HepG2 (cell line): ENCODE results near the gene FUT8. TPM values are rescaled to one million over a fixed set of nuclear protein-coding genes. Genes with fewer than 3 reads are reported as not detected.
A peak's percentile ranks its signal among the peaks of the same experiment; 100 is the strongest.

Experiments
- ATAC-seq: fragments of 200-7000 bp; cut with Tn5 transposase; 3 replicates; pipeline ENCODE4 v1.9.1; 2020; ENCODE audit warnings: mild to moderate bottlenecking, moderate library complexity
- BruUV-seq: library from RNA; stranded (reverse); fragments of 400-500 nt; replicated peaks from 2 replicates; lab custom pipeline; 2021; lab: Mats Ljungman, UMichigan
- CTCF ChIA-PET: fragments of 300-600 bp; formaldehyde crosslinking; extraction: SDS; loops from one replicate; lab custom pipeline; 2021; ENCODE audit warnings: low total read pairs, inconsistent platforms, low intra/inter-chr PET ratio; lab: Yijun Ruan, JAX
- POLR2A ChIA-PET: fragments of 350-600 bp; sonication (Branson Sonifier 250); formaldehyde crosslinking; loops from one replicate; lab custom pipeline; 2020; ENCODE audit warnings: antibody characterized with exemption, inconsistent platforms; lab: Yijun Ruan, JAX
- DNase-seq: peaks from one replicate; pipeline ENCODE4 v3.0.0-alpha.2; 2015; ENCODE audit warnings: low spot score
- FAIRE-seq: peaks from 3 replicates; lab custom pipeline; 2011; peaks lifted over from hg19 to GRCh38; lab: Jason Lieb, UNC
- H2AFZ ChIP-seq: one replicate; pipeline ENCODE4 v1.6.1; 2011; ENCODE audit warnings: low read length, inconsistent platforms
- H3K27ac ChIP-seq: fragments of 300-600 bp; 3 replicates; pipeline ENCODE4 v1.8.0; 2011; ENCODE audit warnings: mixed run types, mild to moderate bottlenecking, mixed read lengths, low read length, inconsistent platforms; ENCODE audit not compliant: insufficient read depth; ENCODE audit errors: extremely low read length
- H3K27me3 ChIP-seq, 2 experiments: fragments of 200-600 bp in 1 of 2; 2 replicates in 1 of 2; 3 replicates in 1 of 2; pipeline versions ENCODE4 v1.6.0 to v1.8.0; 2011; ENCODE audit warnings: low read length in 2 of 2, mild to moderate bottlenecking in 2 of 2, moderate library complexity in 2 of 2, inconsistent platforms in 1 of 2; ENCODE audit not compliant: insufficient read depth in 2 of 2, control insufficient read depth in 1 of 2
- H3K36me3 ChIP-seq, 2 experiments: fragments of 200-600 bp in 1 of 2; replicated peaks in 1 of 2; 2 replicates in 1 of 2; 3 replicates in 1 of 2; pipeline versions ENCODE4 v1.5.1 to v1.8.0; 2011; ENCODE audit warnings: low read length in 2 of 2, inconsistent platforms in 1 of 2; ENCODE audit not compliant: insufficient read depth in 2 of 2, control insufficient read depth in 1 of 2
- H3K4me1 ChIP-seq: 2 replicates; pipeline ENCODE4 v1.5.1; 2012; ENCODE audit warnings: low read length, inconsistent platforms; ENCODE audit not compliant: insufficient read depth
- H3K4me2 ChIP-seq: 2 replicates; pipeline ENCODE4 v1.6.0; 2011; ENCODE audit warnings: low read depth, low read length, inconsistent platforms
- H3K4me3 ChIP-seq, 3 experiments: fragments of 200-600 bp in 1 of 3; sonication (generic), shearing (Covaris generic) in 1 of 3; replicated peaks in 1 of 3; 2 replicates each; pipeline ENCODE4 v1.5.1; 2011 to 2016; ENCODE audit warnings: low read length in 3 of 3, inconsistent platforms in 2 of 3, low read depth in 2 of 3, mild to moderate bottlenecking in 2 of 3, control low read depth in 1 of 3, mixed read lengths in 1 of 3; ENCODE audit not compliant: insufficient read depth in 1 of 3
- H3K79me2 ChIP-seq: one replicate; pipeline ENCODE4 v1.6.1; 2011; ENCODE audit warnings: low read length, inconsistent platforms; ENCODE audit not compliant: insufficient read depth
- H3K9ac ChIP-seq: 2 replicates; pipeline ENCODE4 v1.6.0; 2011; ENCODE audit warnings: mild to moderate bottlenecking, low read depth, low read length, inconsistent platforms; ENCODE audit not compliant: insufficient read depth
- H3K9me3 ChIP-seq: 2 replicates; pipeline ENCODE4 v1.5.1; 2012; ENCODE audit warnings: mild to moderate bottlenecking, low read length
- H4K20me1 ChIP-seq: 2 replicates; pipeline ENCODE4 v1.6.0; 2011; ENCODE audit warnings: inconsistent platforms, mild to moderate bottlenecking, low read length, moderate library complexity; ENCODE audit not compliant: insufficient read depth
- CCAR2 ChIP-seq: fragments of 200-400 bp; formaldehyde crosslinking; optimal IDR thresholded peaks from 2 replicates; pipeline ENCODE3; 2018; ENCODE audit warnings: low read depth, mild to moderate bottlenecking, low read length, moderate library complexity
- DNMT3B ChIP-seq: conservative IDR thresholded peaks from 2 replicates; pipeline ENCODE4 v1.6.1; 2016; ENCODE audit warnings: missing biosample characterization, control low read depth
- DPF2 ChIP-seq: sonication (generic); formaldehyde crosslinking; IDR thresholded peaks from 2 replicates; pipeline ENCODE4 v1.4.0; 2020; ENCODE audit warnings: mild to moderate bottlenecking, low read depth, missing genetic modification reagents, borderline replicate concordance
- MAFF ChIP-seq: IDR thresholded peaks from 2 replicates; pipeline ENCODE4 v1.6.1; 2011; ENCODE audit warnings: low read depth, low read length, improper control_type of control experiment
- MAFK ChIP-seq, 2 experiments: IDR thresholded peaks in 1 of 2; conservative IDR thresholded peaks in 1 of 2; 2 replicates each; pipeline ENCODE4 v1.6.1; 2011; ENCODE audit warnings: improper control_type of control experiment in 2 of 2, low read length in 2 of 2
- TCF7 ChIP-seq: sonication (generic); IDR thresholded peaks from 2 replicates; pipeline ENCODE4 v1.6.1; 2016; ENCODE audit warnings: antibody characterized with exemption, low read depth
- ZNF253 ChIP-seq: sonication (generic); formaldehyde crosslinking; IDR thresholded peaks from 2 replicates; pipeline ENCODE4 v1.8.0; 2022; ENCODE audit warnings: mild to moderate bottlenecking, missing genetic modification reagents, borderline replicate concordance
- WGBS: methylation state at CpG from one replicate; pipeline ENCODE4 v1.1.6; 2017; ENCODE audit warnings: low lambda C conversion rate; 5-methylcytosine and 5-hydroxymethylcytosine counted together
- in situ Hi-C: cut with HindIII; loops from 2 replicates; pipeline ENCODE4 v1.10.0; 2017; ENCODE audit warnings: low pct_unique_long_range_greater_than_20kb; ENCODE audit not compliant: extremely low pct_ligation_motif_present
- intact Hi-C: fragments of 100-400 bp; cut with micrococcal nuclease; formaldehyde crosslinking; loops from one replicate; pipeline ENCODE4 v1.10.0; 2022; ENCODE audit not compliant: unreplicated experiment
- polyA plus RNA-seq, 8 experiments: library from polyadenylated mRNA; depleted of rRNA in 3 of 8; stranded (reverse) in 7 of 8; unstranded in 1 of 8; fragments of >200 nt; fragmentation: Illumina TruSeq in 4 of 8; extraction: Trizol in 4 of 8; gene quantifications; 2 replicates each; pipeline versions ENCODE4 v1.2.1 to v1.2.3, GENCODE V29; 2011 to 2016; ENCODE audit warnings: low read depth in 4 of 8, missing spikeins in 1 of 8, mixed read lengths in 1 of 8; ENCODE audit not compliant: insufficient read depth in 1 of 8
- total RNA-seq, 5 experiments: library from RNA; depleted of rRNA; stranded (reverse); fragments of >200 nt; fragmentation: Illumina TruSeq; extraction: Trizol; gene quantifications; 2 replicates each; pipeline ENCODE4 v1.2.3, GENCODE V29; 2016; ENCODE audit warnings: low read depth in 1 of 5

FUT8 gene
- total and polyA plus RNA-seq, 2 of the 13 experiments (the other 11 are each of a cell fraction or from before 2014, with no cell fraction given), result 9.3 to 17.5 TPM

- ChIA-PET POLR2A (interaction anchor here (1.0 to 1.3 kb wide), 3 partner anchors 176 to 409 kb away, joined by 3 to 4 read pairs (median 3); no protein-coding TSS in a partner anchor), CTCF (interaction anchor here (1.9 kb wide), 1 partner anchor 409 kb away, joined by 14 read pairs; no protein-coding TSS in a partner anchor)
- Histone ChIP-seq H3K27me3 (no peaks in the 10 kb centered on the region), H3K4me1 (peaks cover 23% of the 10 kb centered on the region), H3K4me2 (no peak overlapping the region), H3K9me3 (no peaks in the 10 kb centered on the region), H3K27ac (no peak overlapping the region), H3K36me3 (no peaks in the 10 kb centered on the region), H3K9ac (no peak overlapping the region), H4K20me1 (no peaks in the 10 kb centered on the region), H3K79me2 (peaks cover 18% of the 10 kb centered on the region), H2AFZ (no peak overlapping the region), H3K4me3 (no peak overlapping the region)
- ATAC-seq (no peak), DNase-seq (no peak), FAIRE-seq (no peak)
- BruUV-seq, result no TSS peak
- in situ Hi-C loops (loop anchor here (10.0 kb wide), 1 partner anchor 539 kb away; no protein-coding TSS in a partner anchor), intact Hi-C loops (loop anchor here (1.0 to 10.0 kb wide), 2 partner anchors 409 to 659 kb away; no protein-coding TSS in a partner anchor)
- TF ChIP-seq ZNF253 (CRISPR knock-in tag) (no peak), CCAR2 (no peak), TCF7 (no peak), DPF2 (CRISPR knock-in tag) (no peak)
- WGBS, result 92% methylated on average over 3 of the region's 3 CpGs
These were observed 3.1 kb downstream of the FUT8 start for GRCh38 chr14:65415613-65416012.

- ATAC-seq (no peak), FAIRE-seq (no peak), DNase-seq (no peak)
- Histone ChIP-seq H3K36me3 (no peaks in the 10 kb centered on the region), H4K20me1 (no peaks in the 10 kb centered on the region), H3K9ac (no peak overlapping the region), H3K9me3 (no peaks in the 10 kb centered on the region), H3K79me2 (peaks cover 8% of the 10 kb centered on the region), H2AFZ (no peak overlapping the region), H3K27me3 (no peaks in the 10 kb centered on the region), H3K4me1 (peaks cover 7% of the 10 kb centered on the region), H3K27ac (no peak overlapping the region), H3K4me2 (no peak overlapping the region), H3K4me3 (no peak overlapping the region)
- WGBS, result 86% methylated on average over 5 of the region's 5 CpGs
- POLR2A ChIA-PET, result no interaction called here
- TF ChIP-seq MAFK (conservative IDR thresholded peaks at IDR 0.05 in 1 of 2, IDR thresholded peaks at IDR 0.05 in 1 of 2; ENCODE audit: low read length in 2 of 2) (peak; percentile 41 to 51; a peak in 3 of 4 replicates), MAFF (peak; percentile 20; the same call in 1 of the 2 replicates), DNMT3B (no peak)
- in situ Hi-C loops (loop anchor here (10.0 kb wide), 1 partner anchor 535 kb away; no protein-coding TSS in a partner anchor), intact Hi-C loops (loop anchor here (10.0 kb wide), 1 partner anchor 655 kb away; no protein-coding TSS in a partner anchor)
- BruUV-seq, result no TSS peak
- CTCF ChIA-PET, result no interaction called here
These were observed 7.2 kb downstream of the FUT8 start for GRCh38 chr14:65419593-65420252.
